Adrenal gland (tissue), 5 donors: ENCODE results near the gene ZC2HC1C.

ENCODE experiments used
- POLR2A ChIP-seq, 2 donors: fragments of 450-650 bp; IDR thresholded peaks; one replicate each; pipeline ENCODE4 v1.6.1; 2017; ENCODE audit warnings: antibody characterized with exemption in 2 of 2, mild to moderate bottlenecking in 2 of 2, moderate library complexity in 1 of 2
- TF ChIP-seq, protein P1 (sequence below), 6 experiments: fragments of 450-650 bp in 4 of 6; fragments of 200-600 bp in 2 of 6; sonication (generic) in 1 of 6; IDR thresholded peaks; 1 replicate in 5 of 6; 2 replicates in 1 of 6; pipeline versions ENCODE4 v1.5.1 to v1.8.0; 2016 to 2021; ENCODE audit warnings: antibody characterized with exemption in 6 of 6, mild to moderate bottlenecking in 2 of 6, moderate library complexity in 1 of 6
- donor health status: DM: no; HTN: no; CAD: no.

- TF ChIP-seq POLR2A (IDR thresholded peaks at IDR 0.05) = no peak
- TF ChIP-seq, protein P1, sequence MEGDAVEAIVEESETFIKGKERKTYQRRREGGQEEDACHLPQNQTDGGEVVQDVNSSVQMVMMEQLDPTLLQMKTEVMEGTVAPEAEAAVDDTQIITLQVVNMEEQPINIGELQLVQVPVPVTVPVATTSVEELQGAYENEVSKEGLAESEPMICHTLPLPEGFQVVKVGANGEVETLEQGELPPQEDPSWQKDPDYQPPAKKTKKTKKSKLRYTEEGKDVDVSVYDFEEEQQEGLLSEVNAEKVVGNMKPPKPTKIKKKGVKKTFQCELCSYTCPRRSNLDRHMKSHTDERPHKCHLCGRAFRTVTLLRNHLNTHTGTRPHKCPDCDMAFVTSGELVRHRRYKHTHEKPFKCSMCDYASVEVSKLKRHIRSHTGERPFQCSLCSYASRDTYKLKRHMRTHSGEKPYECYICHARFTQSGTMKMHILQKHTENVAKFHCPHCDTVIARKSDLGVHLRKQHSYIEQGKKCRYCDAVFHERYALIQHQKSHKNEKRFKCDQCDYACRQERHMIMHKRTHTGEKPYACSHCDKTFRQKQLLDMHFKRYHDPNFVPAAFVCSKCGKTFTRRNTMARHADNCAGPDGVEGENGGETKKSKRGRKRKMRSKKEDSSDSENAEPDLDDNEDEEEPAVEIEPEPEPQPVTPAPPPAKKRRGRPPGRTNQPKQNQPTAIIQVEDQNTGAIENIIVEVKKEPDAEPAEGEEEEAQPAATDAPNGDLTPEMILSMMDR (IDR thresholded peaks at IDR 0.05) = no peak
Measured at GRCh38 chr14:75081660-75082229, 12.3 kb downstream of the ZC2HC1C start.
